Amniotic stem cell (primary cell): Measurements from ENCODE around the gene LLPH.
"Not testable (repeated sequence)": the region's sequence is repeated elsewhere in the genome, so short reads cannot be mapped to it uniquely, and the experiment has no call there.

Source experiments
- DNase-seq: peaks from one replicate; lab custom pipeline; 2025; lab: John Stamatoyannopoulos, UW

The LLPH gene

DNA sequence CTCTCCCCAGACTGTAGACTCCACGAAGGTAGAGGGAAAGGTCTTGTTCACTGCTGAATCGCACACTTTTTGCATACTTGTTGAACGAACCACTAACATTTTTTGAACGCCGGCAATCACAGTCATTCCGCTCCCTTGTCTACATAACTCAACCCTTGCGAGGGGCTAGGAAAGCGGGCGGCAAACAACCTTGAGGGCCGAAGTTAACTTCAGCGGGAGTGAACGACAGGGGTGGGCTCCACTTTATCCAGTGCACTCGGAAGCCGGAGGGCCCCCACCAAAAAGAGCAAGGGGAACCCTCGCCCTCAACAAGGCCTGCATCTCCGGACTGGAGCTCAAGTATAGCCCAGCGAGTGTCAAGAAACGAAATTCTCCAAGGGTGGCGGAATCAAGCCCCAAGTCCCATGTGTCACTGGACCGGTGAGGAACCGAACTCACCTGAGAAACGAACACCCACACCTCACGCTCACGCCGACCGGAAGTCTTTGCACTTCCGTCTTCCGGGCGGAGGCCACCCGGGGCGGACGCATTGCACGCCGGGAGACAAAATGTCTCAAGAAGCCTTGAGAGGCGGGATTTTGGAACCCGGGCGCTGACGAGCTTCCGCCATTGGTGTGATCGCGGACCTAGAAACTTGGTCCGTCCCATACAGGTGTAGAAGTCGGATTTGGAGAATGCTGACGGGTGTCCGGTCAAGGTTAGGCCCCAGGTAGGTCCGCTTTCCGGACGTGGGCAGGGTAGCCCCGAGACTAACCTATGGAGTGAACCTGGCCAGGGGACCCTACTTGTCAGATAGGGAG is at the start of gene LLPH:
TSS of gene LLPH (minus strand) at position 484 of the 800 bp plus-strand sequence. CDS start 1,644 bp downstream, outside the sequence.
- DNase-seq = peak; percentile 54

DNA sequence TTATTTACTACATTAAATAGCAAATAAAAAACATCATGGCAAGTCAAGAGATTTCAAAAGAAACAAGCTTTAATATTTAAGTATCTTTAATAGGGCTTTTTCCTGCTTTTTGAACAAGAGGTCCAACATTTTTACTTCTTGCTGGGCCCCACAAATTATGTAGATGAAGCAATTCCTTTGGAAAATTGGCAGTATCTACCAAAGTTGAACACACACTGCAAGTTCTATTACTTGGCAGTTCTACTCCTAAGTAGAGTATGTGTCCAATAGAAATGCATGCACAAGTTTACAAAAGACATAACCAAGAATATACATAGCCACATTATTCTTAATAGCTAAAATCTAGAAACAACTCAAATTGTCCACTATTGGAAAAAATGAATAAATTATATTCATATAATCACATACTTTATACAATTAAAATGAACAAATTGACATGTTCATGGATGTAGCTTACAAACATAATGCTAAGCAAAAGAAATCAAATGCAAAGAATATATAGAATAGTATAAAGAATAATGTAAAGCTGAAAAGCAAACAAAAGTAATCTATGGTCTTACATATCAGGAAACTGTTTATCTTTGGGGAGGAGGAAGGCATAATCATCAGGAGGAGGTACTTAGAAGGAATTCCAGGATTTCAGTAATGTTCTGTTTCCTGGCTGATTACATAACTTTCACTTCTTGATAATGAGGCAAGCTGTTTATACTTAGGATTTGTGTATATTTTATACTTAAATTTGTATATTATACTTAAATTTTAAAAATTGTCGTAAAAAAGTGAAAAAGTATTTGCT is 45.8 kb upstream of the LLPH start:
- DNase-seq = no peak

DNA sequence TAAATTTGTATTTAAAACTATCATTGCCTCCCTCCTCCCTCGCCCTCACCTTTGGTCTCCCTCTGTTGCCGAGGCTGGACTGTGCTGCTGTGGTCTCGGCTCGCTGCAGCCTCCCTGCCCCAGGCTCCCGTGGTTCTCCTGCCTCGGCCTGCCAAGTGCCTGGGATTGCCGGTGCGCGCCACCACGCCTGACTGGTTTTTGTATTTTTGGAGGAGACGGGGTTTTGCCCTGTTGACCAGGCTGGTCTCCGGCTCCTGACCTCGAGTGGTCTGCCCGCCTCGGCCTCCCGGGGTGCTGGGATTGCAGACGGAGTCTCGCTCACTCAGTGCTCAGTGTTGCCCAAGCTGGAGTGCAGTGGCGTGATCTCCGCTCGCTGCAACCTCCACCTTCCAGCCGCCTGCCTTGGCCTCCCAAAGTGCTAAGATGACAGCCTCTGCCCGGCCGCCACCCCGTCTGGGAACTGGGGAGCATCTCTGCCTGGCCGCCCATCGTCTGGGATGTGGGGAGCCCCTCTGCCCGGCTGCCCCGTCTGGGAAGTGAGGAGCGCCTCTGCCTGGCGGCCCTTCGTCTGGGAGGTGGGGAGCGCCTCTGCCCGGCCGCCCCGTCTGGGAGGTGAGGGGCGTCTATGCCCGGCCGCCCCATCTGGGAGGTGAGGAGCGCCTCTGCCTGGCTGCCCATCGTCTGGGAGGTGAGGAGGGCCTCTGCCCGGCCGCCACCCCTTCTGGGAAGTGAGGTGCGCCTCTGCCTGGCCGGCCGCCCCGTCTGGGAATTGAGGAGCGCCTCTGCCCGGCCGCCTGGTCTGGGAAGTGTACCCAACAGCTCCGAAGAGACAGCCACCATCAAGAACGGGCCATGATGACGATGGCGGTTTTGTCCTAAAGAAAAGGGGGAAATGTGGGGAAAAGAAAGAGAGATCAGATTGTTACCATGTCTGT is 44.1 kb upstream of the LLPH start:
- DNase-seq = not testable (repeated sequence)

DNA sequence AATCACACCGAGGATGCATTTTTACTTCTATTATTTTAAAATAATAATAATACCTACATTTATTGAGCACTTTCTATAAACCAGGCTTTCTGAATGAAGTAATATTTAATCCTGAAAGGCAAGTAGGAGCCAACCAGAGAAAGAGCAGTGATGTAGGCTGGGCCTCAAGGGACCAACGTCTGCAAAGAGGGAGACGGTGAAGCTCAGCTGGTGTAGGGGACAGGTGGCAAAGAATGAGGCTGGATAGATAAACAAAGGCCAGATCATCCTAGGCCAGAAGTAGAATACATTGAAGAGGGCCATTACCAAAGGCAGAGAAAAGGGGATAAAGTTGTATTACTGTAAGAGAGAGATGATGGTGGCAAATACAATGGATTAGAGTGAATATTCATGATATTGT is 40.1 kb upstream of the LLPH start:
- no peak for DNase-seq

DNA sequence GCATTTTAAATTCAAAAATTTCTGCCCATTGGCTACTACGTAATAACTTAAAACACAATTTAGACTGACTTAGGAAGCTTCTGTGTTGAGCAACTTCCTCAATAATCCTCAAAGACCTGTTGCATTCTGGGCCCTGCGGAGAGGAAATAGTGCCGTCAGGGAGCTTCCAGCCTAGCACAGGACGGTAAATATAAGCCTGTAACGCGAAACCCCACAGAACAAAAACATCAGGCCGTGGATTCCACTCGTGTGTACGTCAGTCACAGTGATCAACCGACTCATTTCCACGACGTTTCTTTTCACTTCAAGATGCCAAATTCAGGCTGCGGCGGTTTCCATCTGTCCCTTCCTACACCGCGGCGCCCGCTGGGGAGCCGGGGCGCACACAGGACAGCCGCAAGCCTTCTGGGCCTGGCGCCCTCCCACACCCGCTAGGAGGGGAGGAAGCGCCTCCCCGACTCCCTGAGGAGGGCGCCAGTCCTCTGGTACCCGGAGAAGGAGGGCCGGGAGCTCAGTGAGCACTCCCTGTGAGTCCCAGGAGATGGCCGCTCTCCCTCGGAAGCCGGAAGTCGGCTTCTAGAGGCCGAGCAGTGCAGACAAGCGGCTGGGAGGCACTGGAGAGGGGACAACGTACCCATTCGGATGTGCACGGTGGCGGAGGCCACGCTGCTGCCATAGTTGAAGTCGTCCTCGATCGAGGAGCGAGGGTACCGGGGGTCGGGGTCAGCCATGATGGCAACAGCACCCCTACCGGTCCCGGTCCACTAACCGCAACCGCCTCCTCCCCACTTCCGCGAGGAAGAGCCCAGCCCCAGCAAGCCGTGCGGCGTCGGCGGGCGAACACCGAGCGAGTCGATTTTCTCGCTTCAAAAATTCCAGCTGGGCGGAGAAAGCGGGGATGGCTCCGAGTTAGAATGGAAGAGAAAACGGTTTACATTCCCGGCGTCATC is 38.9 kb upstream of the LLPH start, which contains the start of gene TMBIM4:
TSS of gene TMBIM4 (minus strand) at position 776 of the 950 bp plus-strand sequence. CDS start at position 731, 45 bp downstream.
- DNase-seq = peak; percentile 72

DNA sequence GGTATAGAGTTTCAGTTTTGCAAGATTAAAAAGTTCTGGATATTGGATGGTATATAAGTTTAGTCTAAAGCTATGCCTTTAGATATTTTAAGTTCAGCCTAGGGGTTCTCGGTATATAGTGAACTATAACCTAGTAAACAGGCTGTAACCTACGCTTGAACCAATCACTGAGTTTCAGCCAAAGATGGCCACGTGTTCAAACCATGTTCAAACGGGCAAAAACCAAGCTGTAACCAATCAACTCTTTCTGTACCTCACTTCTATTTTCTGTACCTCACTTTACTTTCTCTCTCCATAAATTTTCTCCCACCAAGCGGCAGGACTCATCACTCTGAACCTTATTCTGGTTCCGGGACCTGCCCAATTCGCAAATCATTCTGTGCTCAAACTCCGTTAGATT is 37.9 kb upstream of the LLPH start:
- no peak for DNase-seq

DNA sequence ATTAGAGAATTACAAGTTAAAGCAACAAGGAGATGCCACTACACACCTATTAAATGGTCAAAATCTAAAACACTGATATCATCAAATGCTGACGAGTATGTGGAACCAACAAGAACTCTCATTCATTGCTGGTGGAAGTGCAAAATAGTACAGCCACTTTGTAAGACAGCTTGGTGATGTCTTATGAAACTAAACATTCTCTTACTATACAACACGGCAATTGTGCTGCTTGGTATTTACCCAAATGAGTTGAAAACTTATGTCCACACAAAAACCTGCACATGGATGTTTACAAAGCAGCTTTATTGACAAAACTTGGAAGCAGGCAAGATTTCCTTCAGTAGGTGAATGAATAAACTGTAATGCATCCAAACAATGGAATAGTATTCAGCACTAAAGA is 36.0 kb upstream of the LLPH start:
- no peak for DNase-seq

DNA sequence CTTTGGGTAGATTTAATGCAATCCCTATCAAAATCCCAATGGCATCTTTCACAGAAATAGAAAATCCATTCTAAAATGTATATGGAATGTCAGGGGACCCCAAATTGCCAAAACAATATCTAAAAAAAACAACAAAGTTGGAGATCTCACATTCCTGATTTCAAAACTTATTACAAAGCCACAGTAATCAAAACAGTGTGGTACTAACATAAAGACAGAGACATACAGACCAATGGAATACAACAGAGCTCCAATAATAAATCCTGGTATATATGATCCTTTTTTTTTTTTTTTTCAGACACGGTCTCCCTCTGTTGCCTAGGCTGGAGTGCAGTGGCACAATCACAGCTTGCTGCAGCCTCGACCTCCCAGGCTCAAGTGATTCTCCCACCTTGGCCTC is 34.6 kb upstream of the LLPH start:
- no peak for DNase-seq

DNA sequence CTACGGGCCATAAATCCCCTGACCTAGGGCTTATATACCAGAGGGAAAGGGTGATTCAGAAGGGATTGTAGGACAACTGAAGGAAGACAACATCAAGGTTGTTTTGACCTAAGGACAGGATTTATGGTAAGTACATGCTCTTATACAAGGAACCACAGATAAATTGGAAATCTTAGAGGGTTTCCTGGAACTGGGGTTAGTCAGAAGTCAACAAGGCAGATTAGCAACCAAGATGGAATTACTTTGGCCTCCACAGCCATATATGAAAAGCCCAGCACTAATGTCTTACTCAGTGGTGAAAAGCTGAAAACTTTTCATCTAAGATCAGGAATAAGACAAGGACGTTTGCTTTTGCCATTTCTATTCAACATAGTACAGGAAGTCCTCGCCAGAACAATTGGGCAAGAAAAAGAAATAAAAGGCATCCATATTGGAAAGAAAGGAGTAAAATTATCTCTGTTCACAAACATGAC is 33.8 kb upstream of the LLPH start:
- no peak for DNase-seq

DNA sequence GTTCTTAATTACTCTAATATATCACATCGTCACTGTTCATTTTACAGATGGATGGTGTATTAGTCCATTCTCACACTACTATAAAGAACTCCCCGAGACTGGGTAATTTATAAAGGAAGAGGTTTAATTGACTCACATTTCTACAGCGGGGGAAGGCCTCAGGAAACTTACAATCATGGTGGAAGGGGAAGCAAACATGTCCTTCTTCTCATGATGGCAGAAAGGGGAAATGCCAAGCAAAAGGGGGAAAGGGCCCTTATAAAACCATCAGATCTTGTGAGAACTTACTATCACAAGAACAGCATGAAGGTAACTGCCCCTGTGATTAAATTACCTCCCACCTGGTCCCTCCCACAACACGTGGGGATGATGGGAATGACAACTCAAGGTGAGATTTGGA is 32.7 kb upstream of the LLPH start:
- DNase-seq = no peak

DNA sequence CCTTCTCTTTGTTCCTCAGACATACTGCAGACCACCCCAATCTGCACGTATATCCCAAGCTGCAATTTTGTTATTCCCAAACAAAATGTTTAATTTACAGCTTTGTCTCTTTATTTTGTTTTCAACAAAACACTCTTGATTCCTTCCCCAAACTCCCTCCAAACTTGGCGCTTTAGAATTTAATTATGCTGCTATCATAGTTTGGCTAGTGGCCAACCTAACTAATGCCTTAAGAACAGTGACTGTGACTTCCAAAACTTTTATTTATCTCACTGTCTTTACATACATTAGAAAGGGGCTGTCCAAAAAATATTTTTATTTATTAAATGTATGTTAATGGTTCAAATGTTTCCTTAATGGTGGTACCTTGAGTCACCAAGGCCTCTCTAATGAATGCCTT is 32.2 kb upstream of the LLPH start:
- no peak for DNase-seq

DNA sequence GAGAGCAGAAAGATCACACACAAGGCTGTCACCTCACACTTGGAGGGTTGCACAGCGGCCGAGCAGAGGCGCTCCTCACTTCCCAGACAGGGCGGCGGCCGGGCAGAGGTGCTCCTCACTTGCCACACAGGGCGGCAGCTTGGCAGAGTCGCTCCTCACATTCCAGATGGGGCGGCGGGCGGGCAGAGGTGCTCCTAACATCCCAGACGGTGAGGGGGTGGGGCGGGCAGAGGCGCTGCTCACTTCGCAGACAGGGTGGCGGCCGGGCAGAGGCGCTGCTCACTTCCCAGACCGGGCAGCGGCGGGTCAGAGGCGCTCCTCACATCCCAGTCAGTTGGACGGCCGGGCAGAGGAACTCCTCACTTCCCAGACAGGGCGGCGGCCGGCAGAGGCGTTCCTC is 30.2 kb upstream of the LLPH start:
- no peak for DNase-seq

DNA sequence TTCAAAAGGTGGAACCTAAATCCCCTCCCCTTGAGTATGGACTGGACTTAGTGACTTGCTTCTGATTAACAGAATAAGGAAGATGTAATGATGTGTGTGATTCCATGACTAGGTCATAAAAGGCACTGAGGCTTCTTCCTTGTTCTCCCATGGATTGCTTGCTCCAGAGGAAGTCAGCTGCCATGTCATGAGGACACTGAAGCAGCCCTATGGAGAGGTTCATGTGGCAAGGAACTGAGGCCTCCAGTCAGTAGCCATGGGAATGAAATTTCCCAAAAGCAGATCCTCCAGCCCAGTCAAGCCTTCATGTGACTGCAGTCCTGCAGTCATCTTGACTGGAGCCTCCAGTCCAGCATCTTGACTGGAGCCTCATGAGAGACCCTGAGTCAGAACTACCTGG is 28.6 kb upstream of the LLPH start:
- no peak for DNase-seq

DNA sequence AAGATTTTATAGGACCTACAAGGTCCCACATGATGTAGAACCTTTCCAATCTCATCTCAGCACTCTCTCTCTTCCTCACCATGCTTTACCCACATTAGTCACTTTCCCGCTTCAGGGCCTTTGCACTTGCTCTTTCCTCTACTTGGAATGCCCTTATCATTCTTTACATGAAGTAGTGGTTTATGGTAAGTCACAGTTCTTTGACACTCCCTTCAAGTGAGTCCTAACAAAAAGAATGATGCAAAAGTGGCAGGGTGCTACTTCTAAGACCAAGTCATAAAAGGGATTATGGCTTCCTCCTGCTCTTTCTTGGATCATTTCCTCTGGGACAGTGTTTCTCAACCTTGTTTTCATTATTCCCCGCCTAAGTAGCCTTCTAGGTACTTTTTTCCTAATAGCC is 26.1 kb upstream of the LLPH start:
- no peak for DNase-seq

DNA sequence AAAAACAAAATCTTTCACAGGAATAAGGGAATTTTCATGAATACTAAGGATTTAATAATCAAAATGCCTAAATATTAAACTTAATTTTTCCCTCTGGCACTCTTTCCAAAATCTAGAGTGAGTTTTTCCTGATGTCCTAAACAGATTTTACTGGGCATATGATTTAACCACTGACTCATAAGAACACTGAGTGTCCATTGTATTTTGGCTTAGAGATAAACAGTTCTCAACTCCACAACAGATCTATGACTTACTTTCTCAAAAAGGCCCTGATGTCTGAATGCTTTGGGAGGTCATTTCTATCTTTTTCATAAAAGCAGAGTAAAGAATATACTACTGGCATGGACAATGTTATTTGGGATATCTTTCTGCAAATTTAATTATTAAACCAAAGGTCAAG is 24.2 kb upstream of the LLPH start:
- no peak for DNase-seq

DNA sequence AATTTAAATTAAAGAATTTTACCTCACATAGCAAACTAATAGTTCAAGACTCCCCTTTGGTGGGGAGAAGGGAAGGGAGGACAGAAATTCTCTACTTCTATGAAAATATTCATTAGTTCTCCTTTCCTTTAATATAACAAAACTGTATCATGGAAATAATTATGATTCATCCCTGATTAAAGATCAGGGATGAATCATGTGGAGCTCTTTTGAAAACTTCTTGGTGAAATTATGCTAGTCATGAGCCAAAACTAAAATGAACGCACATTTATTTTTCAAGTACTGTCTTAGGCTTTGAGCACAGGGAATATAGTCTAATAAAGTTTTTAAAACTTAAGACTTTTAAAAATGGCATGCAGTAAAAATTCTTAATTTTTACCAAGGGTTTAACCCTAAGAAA is 22.2 kb upstream of the LLPH start:
- peak; percentile 9 for DNase-seq

DNA sequence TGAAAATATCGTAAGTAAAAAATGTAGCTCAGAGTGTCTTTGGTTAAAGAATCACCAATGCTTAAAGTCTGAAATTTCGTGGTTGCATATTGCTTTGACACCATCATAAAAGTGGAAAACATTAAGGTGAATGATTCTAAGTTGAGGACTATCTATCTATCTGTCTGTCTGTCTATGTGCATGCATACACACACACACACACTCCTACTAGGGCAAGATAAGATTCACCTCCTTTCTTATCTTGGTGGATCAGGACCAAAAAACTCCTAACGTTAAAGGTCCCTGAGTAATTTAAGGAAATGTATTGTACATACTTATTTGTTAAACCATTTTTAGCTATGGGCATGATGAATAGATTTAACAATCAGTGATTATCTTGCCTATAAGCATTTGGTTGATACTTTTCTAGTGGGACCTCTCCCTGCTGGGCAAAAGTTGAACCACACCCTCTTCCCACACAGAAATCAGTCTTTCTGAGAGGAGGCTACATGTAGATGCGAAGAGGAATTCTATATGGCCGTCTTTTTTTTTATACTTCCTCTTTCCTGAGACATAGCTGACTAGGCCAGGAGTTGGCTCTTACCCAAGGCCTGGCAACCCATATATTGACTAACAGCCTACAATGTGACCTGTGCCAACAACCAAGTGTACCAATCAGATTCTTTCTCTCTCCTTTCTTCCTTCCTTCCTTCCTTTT is 19.3 kb upstream of the LLPH start:
- DNase-seq = no peak

DNA sequence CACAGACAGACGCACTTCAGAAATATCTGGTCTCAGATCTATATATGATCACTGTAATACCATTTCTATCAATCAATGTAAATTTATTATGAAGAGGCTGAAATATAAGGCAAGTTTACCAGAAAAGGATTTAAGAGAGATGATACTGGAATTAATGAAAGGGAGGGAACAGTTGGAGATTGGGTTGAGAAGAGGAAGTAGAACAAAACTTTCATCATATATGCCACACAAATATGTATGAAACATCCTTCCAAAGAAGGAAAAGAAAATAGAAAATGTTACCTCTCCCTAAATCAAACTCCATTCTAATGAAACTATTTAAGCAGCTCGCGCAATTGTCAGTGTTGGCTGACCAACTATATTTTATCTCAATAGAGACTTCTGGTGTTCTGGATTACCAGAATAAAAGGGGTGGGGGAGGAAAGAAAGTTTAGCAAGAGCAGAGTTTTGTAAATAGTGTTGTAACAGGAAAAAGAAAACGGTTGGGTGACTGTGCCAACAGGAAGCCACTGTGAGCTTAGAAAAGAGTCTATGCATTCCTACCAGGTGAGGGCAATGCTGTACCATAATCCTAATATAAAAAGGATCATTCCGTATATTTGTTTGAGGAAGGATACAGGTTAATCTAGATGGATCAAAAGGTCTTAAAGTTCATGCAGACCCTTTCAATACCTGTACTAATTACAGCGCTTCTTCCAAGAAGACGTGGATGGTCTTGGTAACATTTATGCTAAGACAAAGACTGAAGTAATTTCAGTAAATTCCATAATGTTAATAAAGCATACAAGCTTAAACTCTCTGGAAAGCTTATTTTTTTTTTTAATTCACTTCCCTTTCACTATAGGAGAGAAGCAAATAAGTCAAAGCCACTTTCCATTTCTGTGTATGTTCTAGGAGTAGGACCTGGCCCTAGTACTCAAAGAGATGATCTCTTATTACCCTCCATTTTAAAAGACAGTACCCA is 14.5 kb upstream of the LLPH start:
- peak; percentile 62 for DNase-seq

DNA sequence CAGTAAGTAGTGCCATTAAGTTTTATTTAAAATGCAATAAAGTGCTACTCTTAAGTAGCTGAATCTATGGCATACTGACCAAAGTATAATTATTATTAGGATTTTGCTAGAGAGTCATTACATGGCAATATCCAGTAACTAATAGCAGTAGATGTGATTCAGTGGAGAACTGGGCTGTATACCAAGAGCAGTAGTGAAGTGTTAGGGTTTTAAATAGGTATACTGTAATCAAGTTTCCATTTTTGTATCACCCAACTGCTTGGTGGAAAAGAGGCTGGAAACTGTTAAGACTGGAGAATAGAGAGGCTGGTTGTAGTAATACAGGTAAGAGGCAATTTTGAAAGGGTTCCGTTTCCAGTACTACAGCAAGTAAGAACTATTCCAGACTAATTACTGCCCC is 13.3 kb upstream of the LLPH start:
- DNase-seq = no peak
